HG03175 (cell line): ENCODE measurements around the gene ITK.
A peak's percentile ranks its signal among the peaks of the same experiment; 100 is the strongest.
"Not testable (repeated sequence)": the region's sequence is repeated elsewhere in the genome, so short reads cannot be mapped to it uniquely, and the experiment has no call there.

Experiments
- ATAC-seq: cut with Tn5 transposase; IDR thresholded peaks from one replicate; pipeline ENCODE4 v1.9.1; 2021; ENCODE audit warnings: mild to moderate bottlenecking, moderate library complexity; ENCODE audit not compliant: unreplicated experiment

ITK gene

GRCh38 chr5:157244704-157245103, 64.1 kb downstream of the ITK start:
- ATAC-seq, result not testable (repeated sequence)

- no peak for ATAC-seq
Measured at GRCh38 chr5:157245476-157245875, 64.8 kb downstream of the ITK start.

- no peak for ATAC-seq
Measured at GRCh38 chr5:157245886-157246285, 65.2 kb downstream of the ITK start.

GRCh38 chr5:157247267-157247666, 66.6 kb downstream of the ITK start:
- no peak for ATAC-seq

GRCh38 chr5:157248821-157249470, 68.3 kb downstream of the ITK start:
- ATAC-seq, result no peak

GRCh38 chr5:157252711-157253465, 72.2 kb downstream of the ITK start:
- peak; percentile 97 for ATAC-seq

GRCh38 chr5:157253547-157253946, 72.9 kb downstream of the ITK start:
- ATAC-seq, result peak; percentile 29

- ATAC-seq, result no peak
Measured at GRCh38 chr5:157258450-157258849, 77.8 kb downstream of the ITK start.

- no peak for ATAC-seq
Measured at GRCh38 chr5:157259699-157260098, 79.1 kb downstream of the ITK start.

GRCh38 chr5:157263496-157264090, 83.0 kb downstream of the ITK start:
- no peak for ATAC-seq

- peak; percentile 87 for ATAC-seq
Measured at GRCh38 chr5:157265714-157266285, 85.2 kb downstream of the ITK start, which contains the start of gene CYFIP2. Gene CYFIP2 (plus strand): TSS chr5:157266123. CDS start chr5:157285362, 19,239 bp downstream.

- peak; percentile 53 for ATAC-seq
Measured at GRCh38 chr5:157266286-157267007, 85.8 kb downstream of the ITK start.

GRCh38 chr5:157267025-157267424, 86.4 kb downstream of the ITK start:
- ATAC-seq, result no peak

GRCh38 chr5:157267761-157268480, 87.3 kb downstream of the ITK start:
- ATAC-seq, result no peak

- ATAC-seq, result no peak
Measured at GRCh38 chr5:157269165-157269671, 88.6 kb downstream of the ITK start.

- no peak for ATAC-seq
Measured at GRCh38 chr5:157269761-157270272, 89.2 kb downstream of the ITK start.

- no peak for ATAC-seq
Measured at GRCh38 chr5:157270771-157271170, 90.1 kb downstream of the ITK start.

GRCh38 chr5:157271740-157272271, 91.2 kb downstream of the ITK start:
- peak; percentile 87 for ATAC-seq

GRCh38 chr5:157273131-157273556, 92.5 kb downstream of the ITK start:
- ATAC-seq, result peak; percentile 51

GRCh38 chr5:157275403-157275802, 94.8 kb downstream of the ITK start:
- no peak for ATAC-seq
